ENCODE data around the gene SPATC1L.

Gene SPATC1L

GRCh38 chr21:46114963-46115362 lies 69.3 kb downstream of the SPATC1L start:
- ATAC-seq (no peak), DNase-seq (peak in 1 of 2 donors; percentile 6)
- H3K4me3 Mint-ChIP-seq = no peak overlapping the region
- no peaks in the 10 kb centered on the region for H3K4me1 Mint-ChIP-seq
- H3K27ac Mint-ChIP-seq = no peak overlapping the region
- no peaks in the 10 kb centered on the region for H3K9me3 Mint-ChIP-seq
- no peaks in the 10 kb centered on the region for H3K27me3 Mint-ChIP-seq

GRCh38 chr21:46113497-46114176 lies 70.6 kb downstream of the SPATC1L start:
- Mint-ChIP-seq H3K27ac (peak overlapping the region in 1 of 2 donors; percentile 76), H3K4me3 (no peak overlapping the region), H3K27me3 (no peaks in the 10 kb centered on the region), H3K4me1 (no peaks in the 10 kb centered on the region), H3K9me3 (no peaks in the 10 kb centered on the region)
- ATAC-seq (no peak), DNase-seq (peak in 1 of 2 donors; percentile 1)

- peak in 1 of 2 donors; percentile 7 for DNase-seq
- H3K27me3 Mint-ChIP-seq = no peaks in the 10 kb centered on the region
- H3K27ac Mint-ChIP-seq = no peak overlapping the region
- H3K9me3 Mint-ChIP-seq = peaks cover 5 to 6% of the 10 kb centered on the region in 2 donors
- H3K4me1 Mint-ChIP-seq = no peaks in the 10 kb centered on the region
- no peak overlapping the region for H3K4me3 Mint-ChIP-seq
- no peak for ATAC-seq
These were observed 71.5 kb downstream of the SPATC1L start for GRCh38 chr21:46112725-46113215.

- Mint-ChIP-seq H3K27ac (no peak overlapping the region), H3K27me3 (no peaks in the 10 kb centered on the region), H3K9me3 (peaks cover 12% of the 10 kb centered on the region in 2 donors), H3K4me1 (no peaks in the 10 kb centered on the region), H3K4me3 (no peak overlapping the region)
- DNase-seq (peak in 1 of 2 donors; percentile 6), ATAC-seq (no peak)
These were observed 72.2 kb downstream of the SPATC1L start for GRCh38 chr21:46111857-46112724.

- H3K4me3 Mint-ChIP-seq = no peak overlapping the region
- no peak overlapping the region for H3K27ac Mint-ChIP-seq
- peak in 1 of 2 donors; percentile 7 for DNase-seq
- ATAC-seq = no peak
- no peaks in the 10 kb centered on the region for H3K4me1 Mint-ChIP-seq
- no peaks in the 10 kb centered on the region for H3K27me3 Mint-ChIP-seq
- peaks cover 17 to 21% of the 10 kb centered on the region in 2 donors for H3K9me3 Mint-ChIP-seq
These were observed 73.1 kb downstream of the SPATC1L start for GRCh38 chr21:46111193-46111571.
